GM19468 (cell line): ENCODE results near the gene KRT25.
"Not testable (repeated sequence)": the region's sequence is repeated elsewhere in the genome, so short reads cannot be mapped to it uniquely, and the experiment has no call there.

ENCODE experiments used
- ATAC-seq: cut with Tn5 transposase; IDR thresholded peaks from one replicate; pipeline ENCODE4 v1.9.1; 2021; ENCODE audit warnings: mild to moderate bottlenecking, moderate library complexity, moderate number of reproducible peaks; ENCODE audit not compliant: unreplicated experiment; ENCODE audit errors: extremely low read depth

The KRT25 gene

DNA sequence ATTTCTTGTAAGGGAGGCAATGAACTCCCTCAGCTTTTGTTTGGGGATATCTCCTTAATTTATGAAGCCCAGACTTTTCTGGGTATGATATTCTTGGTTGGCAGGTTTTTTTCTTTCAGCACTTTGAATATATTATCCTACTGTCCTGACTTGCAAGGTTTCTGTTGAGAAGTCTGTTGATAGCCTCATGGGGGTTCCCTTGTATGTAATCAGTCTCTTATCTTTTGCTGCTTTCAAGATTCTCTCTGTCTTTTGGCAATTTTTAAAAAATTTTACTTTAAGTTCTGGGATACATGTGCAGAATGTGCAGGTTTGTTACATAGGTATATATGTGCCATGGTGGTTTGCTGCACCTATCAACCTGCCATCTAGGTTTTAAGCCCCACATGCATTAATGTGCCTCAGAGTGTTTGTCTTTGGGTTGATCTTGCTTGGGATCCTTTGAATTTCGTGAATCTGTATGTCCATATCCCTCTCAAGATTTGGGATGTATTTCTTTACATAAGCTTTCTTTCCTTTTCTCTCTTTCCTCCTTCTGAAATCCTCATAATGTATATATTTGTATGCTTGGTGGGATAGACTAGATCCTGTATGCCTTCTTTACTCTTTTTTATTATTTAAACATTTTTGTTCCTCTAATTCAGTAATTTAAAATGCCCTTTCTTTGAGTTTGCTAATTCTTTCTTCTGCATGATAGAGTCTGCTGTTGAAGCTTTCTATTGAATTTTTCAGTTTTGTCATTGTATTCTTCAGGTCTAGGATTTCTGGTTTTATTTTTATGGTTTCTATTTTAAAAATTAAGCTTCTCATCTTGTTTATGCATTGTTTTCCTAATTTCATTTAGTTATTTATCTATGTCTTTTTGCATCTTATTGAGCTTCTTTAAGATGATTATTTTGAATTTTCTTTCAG lies 5.2 kb upstream of the KRT25 start:
- no peak for ATAC-seq

- no peak for ATAC-seq
Observed at GRCh38 chr17:40753804-40754203, 1.3 kb downstream of the KRT25 start.

DNA sequence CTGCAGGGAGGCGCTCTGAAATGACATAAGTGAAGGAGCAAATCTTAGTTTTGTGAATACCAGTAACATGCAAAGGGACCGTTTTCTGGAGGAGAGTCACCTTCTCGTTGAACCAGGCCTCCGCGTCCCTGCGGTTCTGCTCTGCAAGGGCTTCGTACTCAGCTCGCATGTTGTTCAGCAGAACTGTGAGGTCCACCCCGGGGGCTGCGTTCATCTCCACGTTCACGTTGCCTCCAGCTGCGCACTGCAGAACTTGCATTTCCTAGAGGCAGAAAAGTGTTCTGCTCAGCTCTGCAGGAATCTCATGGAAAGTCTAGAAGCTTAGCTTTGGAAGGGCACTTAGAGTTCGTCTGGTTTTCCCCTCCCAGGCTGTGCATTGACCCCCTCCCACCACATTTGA lies 4.1 kb downstream of the KRT25 start:
- ATAC-seq: no peak

DNA sequence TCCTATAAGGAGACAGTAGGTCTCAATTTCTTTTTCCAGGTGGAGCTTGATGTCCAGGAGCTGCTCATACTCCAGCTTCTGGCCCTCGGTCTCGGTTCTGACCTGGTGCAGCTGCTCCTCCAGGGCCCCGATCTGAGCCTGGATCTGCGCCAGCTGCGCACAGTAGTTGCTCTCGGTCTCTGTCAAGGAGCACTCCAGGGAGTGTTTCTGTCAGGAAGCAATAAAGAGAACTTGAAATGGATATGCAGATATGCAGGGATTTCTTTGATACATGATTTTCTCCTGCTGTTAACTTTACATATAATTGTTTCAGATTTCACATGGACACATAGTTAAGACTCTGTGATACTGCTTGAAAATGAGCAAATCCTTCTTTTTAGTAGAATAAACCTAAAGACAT lies 4.7 kb downstream of the KRT25 start:
- no peak for ATAC-seq

- not testable (repeated sequence) for ATAC-seq
Observed at GRCh38 chr17:40748666-40749065, 6.5 kb downstream of the KRT25 start.

GRCh38 chr17:40738553-40738952 lies 16.6 kb downstream of the KRT25 start:
- ATAC-seq: no peak

GRCh38 chr17:40735016-40735415 lies 20.1 kb downstream of the KRT25 start:
- ATAC-seq: no peak

DNA sequence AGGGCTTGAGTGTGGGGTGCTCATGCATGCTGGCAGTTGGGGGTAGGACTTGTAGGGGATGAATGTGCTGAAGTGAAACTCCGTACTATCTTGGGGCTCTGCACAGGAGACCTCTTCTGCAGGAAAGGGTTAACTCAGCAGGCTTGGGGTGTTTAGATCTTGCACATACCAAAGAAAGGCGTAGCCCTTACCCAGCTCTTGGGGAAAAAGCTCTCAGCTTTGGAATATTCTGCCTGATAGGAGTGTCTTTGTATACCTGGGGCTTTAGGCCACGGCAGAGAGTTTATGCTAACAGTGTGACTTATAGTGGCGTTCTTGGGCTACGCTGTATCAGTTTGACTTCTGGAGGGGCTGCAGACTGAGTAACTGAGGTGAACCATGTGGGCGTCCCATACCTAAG lies 21.1 kb downstream of the KRT25 start:
- no peak for ATAC-seq

GRCh38 chr17:40730970-40731369 lies 24.2 kb downstream of the KRT25 start:
- ATAC-seq: no peak

DNA sequence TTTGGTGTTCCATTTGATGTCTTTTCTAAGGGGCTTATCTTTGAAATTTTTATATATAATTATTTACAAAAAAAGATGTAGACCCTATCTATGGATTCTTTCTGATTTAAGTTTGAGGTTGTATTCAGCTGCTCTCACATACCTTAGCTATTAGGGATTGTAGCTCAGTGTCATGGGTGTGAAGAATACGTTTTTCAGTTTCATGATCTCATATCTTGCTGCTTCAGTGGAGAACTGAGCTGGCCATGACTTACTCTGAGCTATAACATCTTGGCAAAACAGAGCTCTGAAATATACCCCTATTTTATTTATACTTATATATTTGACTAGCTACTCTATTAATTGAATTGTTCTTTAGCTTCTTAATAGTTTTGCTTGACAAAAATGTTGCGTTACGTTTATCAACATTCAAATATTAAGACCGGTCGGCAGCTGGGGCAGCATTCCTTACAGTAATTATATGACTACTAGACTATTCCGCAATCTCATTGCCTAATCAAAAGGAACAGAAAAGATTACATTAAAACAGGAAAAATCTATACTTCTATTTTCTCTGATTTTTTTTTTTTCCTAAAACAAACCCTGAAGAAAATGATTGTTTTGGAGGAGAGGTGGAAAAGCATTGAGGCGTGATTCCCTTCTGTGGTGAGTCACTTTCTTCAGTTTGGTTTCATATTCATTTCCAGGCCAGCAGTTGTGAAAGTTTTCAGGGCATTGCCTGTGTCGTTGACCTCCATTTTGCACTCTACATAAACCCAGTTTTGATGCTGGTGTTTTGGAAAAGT lies 27.5 kb downstream of the KRT25 start:
- ATAC-seq: no peak

DNA sequence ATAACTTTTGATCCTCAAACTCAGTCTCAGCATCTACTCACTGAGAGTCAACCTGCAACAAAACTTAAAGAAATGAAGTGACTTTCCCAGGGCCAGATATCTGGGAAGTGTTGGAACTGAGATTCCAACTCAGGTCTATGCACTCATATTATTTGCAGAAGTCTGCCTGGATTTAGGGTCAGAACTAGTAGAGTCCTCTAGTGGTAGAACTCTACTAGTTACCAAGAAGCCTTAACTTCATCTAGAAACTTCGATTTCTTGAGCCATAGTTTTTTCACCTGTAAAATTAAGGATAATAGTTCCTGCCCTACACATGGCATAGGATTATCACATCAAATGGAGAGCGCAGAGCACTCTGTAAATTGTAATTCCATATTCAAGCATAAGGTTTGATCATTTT lies 28.2 kb downstream of the KRT25 start:
- no peak for ATAC-seq

- ATAC-seq: no peak
Observed at GRCh38 chr17:40724656-40725055, 30.5 kb downstream of the KRT25 start.

GRCh38 chr17:40722241-40722640 lies 32.9 kb downstream of the KRT25 start:
- ATAC-seq: no peak

- no peak for ATAC-seq
Observed at GRCh38 chr17:40720899-40721298, 34.2 kb downstream of the KRT25 start.

DNA sequence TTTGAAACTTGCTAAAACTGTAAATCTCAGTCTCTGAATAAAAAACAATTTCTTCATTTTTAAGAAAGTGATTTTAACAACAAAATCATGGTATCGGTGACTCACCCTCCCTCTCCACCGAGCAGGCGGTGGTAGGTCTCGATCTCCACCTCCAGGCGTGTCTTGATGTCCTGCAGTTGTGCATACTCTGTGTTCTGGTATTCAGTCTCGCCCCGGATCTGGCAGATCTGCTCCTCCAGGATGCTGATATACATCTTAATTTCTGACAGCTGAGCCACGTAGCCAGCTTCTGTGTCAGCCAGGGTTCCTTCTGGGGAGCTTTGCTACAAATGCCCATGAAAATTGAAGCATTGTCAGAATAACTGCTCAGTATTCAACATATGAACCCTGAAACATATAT lies 36.2 kb downstream of the KRT25 start:
- ATAC-seq: no peak

DNA sequence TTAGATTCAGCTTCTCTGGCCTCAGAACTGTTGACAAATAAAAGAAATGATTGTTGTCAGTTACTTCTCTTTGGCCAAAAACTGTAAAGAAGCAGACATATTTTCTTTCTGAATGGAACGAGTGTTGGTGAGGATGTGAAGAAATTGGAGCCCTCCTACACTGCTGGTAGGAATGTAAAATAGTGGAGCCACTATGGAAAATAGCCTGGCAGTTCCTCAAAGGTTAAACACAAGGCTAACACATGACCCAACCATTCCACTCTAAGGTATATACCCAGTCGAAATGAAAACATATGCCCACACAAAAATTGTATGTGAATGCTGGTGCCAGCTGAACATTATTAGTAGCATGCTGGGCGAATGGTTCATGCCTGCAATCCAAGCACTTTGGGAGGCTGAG lies 37.4 kb downstream of the KRT25 start:
- ATAC-seq: no peak

- ATAC-seq: no peak
Observed at GRCh38 chr17:40714473-40714872, 40.7 kb downstream of the KRT25 start.

DNA sequence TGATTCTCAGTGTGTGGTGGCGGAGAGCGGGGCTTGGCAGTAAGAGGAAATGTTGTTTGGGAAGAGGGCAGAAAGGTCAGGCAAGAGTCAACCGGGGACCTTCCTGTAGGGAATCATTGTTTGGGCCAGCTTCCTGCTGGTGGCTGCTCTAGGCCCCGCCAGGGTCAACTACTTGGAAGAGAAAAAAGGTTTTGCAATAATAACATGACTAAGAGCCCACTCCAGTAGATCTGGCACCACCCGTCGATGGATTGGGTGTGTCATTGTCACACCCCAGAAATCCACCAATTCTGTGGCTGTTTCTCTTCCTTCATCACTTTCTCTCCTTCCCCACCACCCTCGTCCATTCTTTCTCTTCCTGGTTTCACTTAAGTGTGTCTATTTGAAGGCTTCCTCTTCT lies 47.4 kb downstream of the KRT25 start:
- no peak for ATAC-seq

GRCh38 chr17:40705584-40705983 lies 49.5 kb downstream of the KRT25 start:
- ATAC-seq: no peak

- no peak for ATAC-seq
Observed at GRCh38 chr17:40703652-40704051, 51.5 kb downstream of the KRT25 start, which contains the start of gene KRT24. KRT24 (minus strand) TSS chr17:40703752; CDS start chr17:40703693, 59 bp downstream.

GRCh38 chr17:40702271-40702670 lies 52.9 kb downstream of the KRT25 start:
- no peak for ATAC-seq
